ENCODE data around the gene TBL1XR1. TPM values are rescaled to one million over a fixed set of nuclear protein-coding genes. Genes with fewer than 3 reads are reported as not detected.

Gene TBL1XR1
- total RNA-seq, 1 experiment from 2014 or later = 127 TPM

- Mint-ChIP-seq H3K9me3 (ENCODE audit: unreplicated experiment) (peaks cover 12% of the 10 kb centered on the region), H3K27ac (ENCODE audit: unreplicated experiment) (no peak overlapping the region), H3K4me1 (ENCODE audit: low read depth, unreplicated experiment) (peaks cover 8% of the 10 kb centered on the region), H3K27me3 (ENCODE audit: insufficient read depth, unreplicated experiment) (no peaks in the 10 kb centered on the region), H3K4me3 (ENCODE audit: unreplicated experiment) (no peak overlapping the region), H3K36me3 (ENCODE audit: insufficient read depth, unreplicated experiment) (peaks cover 6% of the 10 kb centered on the region)
- no peak overlapping the region for H3K4me3 ChIP-seq (ENCODE audit: low read depth, low read length)
- peaks cover 6% of the 10 kb centered on the region; the same call in 1 of the 2 replicates for H3K9me3 ChIP-seq
- peaks cover 5% of the 10 kb centered on the region; the same call in 1 of the 2 replicates for H3K4me1 ChIP-seq
- ChIA-PET POLR2A (no interaction called here), CTCF (no interaction called here)
- TF ChIP-seq CTCF (IDR thresholded peaks at IDR 0.05; ENCODE audit: insufficient read depth in 1 of 2, low read depth in 1 of 2, low read length in 1 of 2, severe bottlenecking in 1 of 2, unreplicated experiment in 1 of 2) = no peak
- DNase-seq = no peak
- H3K36me3 ChIP-seq (ENCODE audit: control insufficient read depth, insufficient read depth, low read length) = no peaks in the 10 kb centered on the region
- intact Hi-C loops (cut with micrococcal nuclease; ENCODE audit: unreplicated experiment) = no loop called here
- H3K27me3 ChIP-seq (replicated peaks; ENCODE audit: control insufficient read depth, insufficient read depth, low read length) = no peaks in the 10 kb centered on the region
- BruUV-seq (replicated peaks) = no TSS peak
Measured at GRCh38 chr3:176987901-176988650, 209.2 kb downstream of the TBL1XR1 start.

GRCh38 chr3:176978441-176978840 is 218.8 kb downstream of the TBL1XR1 start:
- ChIA-PET POLR2A (interaction anchor here (0.6 kb wide), 1 partner anchor 368 kb away, joined by 3 read pairs; no protein-coding TSS in a partner anchor), CTCF (no interaction called here)
- Mint-ChIP-seq H3K4me3 (ENCODE audit: unreplicated experiment) (no peak overlapping the region), H3K4me1 (ENCODE audit: low read depth, unreplicated experiment) (no peaks in the 10 kb centered on the region), H3K27ac (ENCODE audit: unreplicated experiment) (no peak overlapping the region), H3K27me3 (ENCODE audit: insufficient read depth, unreplicated experiment) (no peaks in the 10 kb centered on the region), H3K9me3 (ENCODE audit: unreplicated experiment) (peaks cover 20% of the 10 kb centered on the region), H3K36me3 (ENCODE audit: insufficient read depth, unreplicated experiment) (no peaks in the 10 kb centered on the region)
- Histone ChIP-seq H3K36me3 (ENCODE audit: control insufficient read depth, insufficient read depth, low read length) (no peaks in the 10 kb centered on the region), H3K4me1 (no peaks in the 10 kb centered on the region), H3K9me3 (no peaks in the 10 kb centered on the region; the same call in 1 of the 2 replicates), H3K4me3 (ENCODE audit: low read depth, low read length) (no peak overlapping the region), H3K27me3 (replicated peaks; ENCODE audit: control insufficient read depth, insufficient read depth, low read length) (no peaks in the 10 kb centered on the region)
- intact Hi-C loops (cut with micrococcal nuclease; ENCODE audit: unreplicated experiment) = no loop called here
- TF ChIP-seq CTCF (IDR thresholded peaks at IDR 0.05; ENCODE audit: insufficient read depth in 1 of 2, low read depth in 1 of 2, low read length in 1 of 2, severe bottlenecking in 1 of 2, unreplicated experiment in 1 of 2) = no peak
- DNase-seq = no peak
- BruUV-seq (replicated peaks) = no TSS peak

GRCh38 chr3:176977331-176977730 is 220.0 kb downstream of the TBL1XR1 start:
- H3K4me1 ChIP-seq = no peaks in the 10 kb centered on the region
- Mint-ChIP-seq H3K27me3 (ENCODE audit: insufficient read depth, unreplicated experiment) (no peaks in the 10 kb centered on the region), H3K36me3 (ENCODE audit: insufficient read depth, unreplicated experiment) (no peaks in the 10 kb centered on the region), H3K4me3 (ENCODE audit: unreplicated experiment) (no peak overlapping the region), H3K9me3 (ENCODE audit: unreplicated experiment) (peaks cover 9% of the 10 kb centered on the region), H3K27ac (ENCODE audit: unreplicated experiment) (no peak overlapping the region), H3K4me1 (ENCODE audit: low read depth, unreplicated experiment) (no peaks in the 10 kb centered on the region)
- no peaks in the 10 kb centered on the region for H3K36me3 ChIP-seq (ENCODE audit: control insufficient read depth, insufficient read depth, low read length)
- H3K4me3 ChIP-seq (ENCODE audit: low read depth, low read length) = no peak overlapping the region
- CTCF ChIA-PET = no interaction called here
- no TSS peak for BruUV-seq (replicated peaks)
- TF ChIP-seq CTCF (IDR thresholded peaks at IDR 0.05; ENCODE audit: insufficient read depth in 1 of 2, low read depth in 1 of 2, low read length in 1 of 2, severe bottlenecking in 1 of 2, unreplicated experiment in 1 of 2) = no peak
- no peaks in the 10 kb centered on the region; the same call in 1 of the 2 replicates for H3K9me3 ChIP-seq
- H3K27me3 ChIP-seq (replicated peaks; ENCODE audit: control insufficient read depth, insufficient read depth, low read length) = no peaks in the 10 kb centered on the region
- POLR2A ChIA-PET = no interaction called here
- no peak for DNase-seq
- intact Hi-C loops (cut with micrococcal nuclease; ENCODE audit: unreplicated experiment) = no loop called here
